GM19240 (cell line): ENCODE measurements around the gene SPA17.

Experiments
- DNase-seq: peaks from one replicate; pipeline ENCODE4 v3.0.0; 2011; ENCODE audit warnings: low spot score; ENCODE audit not compliant: insufficient read length

Gene SPA17

DNA sequence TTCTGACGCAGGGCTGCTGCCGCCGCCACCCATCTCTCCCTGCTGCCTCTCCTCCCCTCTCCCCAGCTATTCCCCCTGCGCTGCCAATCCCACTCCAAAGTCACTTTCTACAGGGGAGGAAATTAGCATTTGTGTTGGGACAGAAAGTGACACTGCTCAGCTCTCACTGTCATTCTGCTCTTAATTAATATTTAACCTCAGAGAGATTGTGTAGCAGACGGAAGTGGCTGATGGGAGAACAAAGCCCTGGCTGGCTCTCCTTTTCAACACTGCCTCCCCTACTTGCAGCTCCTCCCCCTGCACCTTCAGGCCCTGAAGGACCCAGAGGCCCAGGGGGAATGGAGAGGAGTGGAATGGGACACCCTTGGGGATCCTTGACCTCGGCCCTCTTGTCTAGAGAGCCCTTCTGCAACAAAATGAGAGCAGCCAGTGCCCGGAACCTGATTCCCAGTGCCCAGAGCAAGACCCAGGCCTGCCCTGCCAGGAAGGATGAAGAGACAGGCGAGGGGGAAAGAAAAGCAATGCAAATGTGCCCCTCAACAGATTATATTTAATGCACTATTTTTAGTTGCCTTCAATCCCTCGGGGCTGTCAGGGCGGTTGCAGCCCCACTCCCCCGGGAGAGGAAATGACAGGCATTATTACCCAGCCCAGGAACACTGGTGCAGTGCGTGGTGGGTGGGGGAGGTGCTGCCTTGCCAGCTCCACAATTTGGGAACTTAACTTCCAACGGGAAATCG, 51.4 kb downstream of the SPA17 start:
- no peak for DNase-seq

DNA sequence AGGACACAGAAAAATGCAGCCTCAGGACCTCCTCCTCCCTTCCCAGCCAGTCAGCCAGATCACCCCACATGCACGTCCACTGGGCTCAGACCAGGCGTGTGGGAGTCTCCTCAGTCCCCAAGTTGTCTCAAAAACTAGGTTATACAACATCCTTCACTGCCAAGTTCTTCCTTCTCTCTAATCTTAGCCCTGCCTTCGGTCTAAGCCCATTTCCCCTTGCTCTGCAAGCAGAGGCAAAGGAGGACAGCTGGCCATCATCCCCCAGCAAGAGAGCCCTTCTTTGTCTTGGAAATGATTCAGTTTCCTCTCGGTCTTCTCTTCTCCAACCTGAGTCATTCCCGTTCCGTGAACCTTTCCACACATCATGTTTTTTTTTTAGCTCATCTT, 52.0 kb downstream of the SPA17 start:
- DNase-seq: no peak

- no peak for DNase-seq
Observed at GRCh38 chr11:124727474-124727873, 53.8 kb downstream of the SPA17 start.

DNA sequence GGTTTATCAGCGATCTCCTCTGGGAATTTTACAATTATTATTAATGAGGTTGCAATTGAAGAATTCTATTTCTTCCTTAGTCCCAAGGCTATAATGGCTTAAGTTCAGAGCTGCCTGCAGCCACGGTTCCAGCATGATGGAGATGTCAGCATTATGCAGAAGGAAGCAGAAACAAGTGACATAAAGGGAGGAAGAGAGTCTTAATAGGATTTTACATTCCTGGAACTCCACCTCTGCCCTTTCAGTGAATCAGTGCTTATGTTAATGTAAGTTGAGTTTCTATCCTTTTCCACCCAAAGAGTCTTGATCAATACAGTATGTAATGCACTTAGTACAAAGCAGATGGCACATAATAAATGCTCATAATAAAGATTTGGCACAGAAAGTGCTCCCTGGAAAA, 54.4 kb downstream of the SPA17 start:
- no peak for DNase-seq

DNA sequence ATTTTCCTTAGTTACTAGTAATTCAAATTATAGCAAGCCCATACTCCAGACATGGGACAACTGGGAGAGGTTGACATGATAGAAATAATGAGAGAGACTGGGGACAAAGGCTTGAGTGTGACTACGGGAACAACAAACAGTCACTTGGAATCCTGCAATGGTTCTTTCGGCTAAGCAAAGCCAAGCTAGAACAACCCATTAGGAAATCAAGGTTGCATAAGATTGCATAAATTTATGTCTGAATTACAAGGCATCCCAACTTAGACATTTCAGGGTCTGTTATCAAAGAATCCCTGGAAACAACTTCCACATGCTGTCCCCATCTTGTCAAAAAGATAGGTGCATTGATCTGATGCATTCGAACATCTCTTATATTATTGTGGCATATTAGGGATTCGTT, 55.9 kb downstream of the SPA17 start:
- no peak for DNase-seq

- no peak for DNase-seq
Observed at GRCh38 chr11:124732230-124732629, 58.5 kb downstream of the SPA17 start.

GRCh38 chr11:124736736-124737135, 63.0 kb downstream of the SPA17 start:
- no peak for DNase-seq

- DNase-seq: no peak
Observed at GRCh38 chr11:124737638-124738305, 64.1 kb downstream of the SPA17 start.

- DNase-seq: no peak
Observed at GRCh38 chr11:124738713-124739478, 65.2 kb downstream of the SPA17 start.

GRCh38 chr11:124739479-124740276, 66.0 kb downstream of the SPA17 start, which contains the start of gene NRGN:
Gene NRGN (plus strand): TSS chr11:124739942. CDS start chr11:124740085, 143 bp downstream.
- DNase-seq: peak; percentile 93

- no peak for DNase-seq
Observed at GRCh38 chr11:124740277-124740882, 66.7 kb downstream of the SPA17 start.

DNA sequence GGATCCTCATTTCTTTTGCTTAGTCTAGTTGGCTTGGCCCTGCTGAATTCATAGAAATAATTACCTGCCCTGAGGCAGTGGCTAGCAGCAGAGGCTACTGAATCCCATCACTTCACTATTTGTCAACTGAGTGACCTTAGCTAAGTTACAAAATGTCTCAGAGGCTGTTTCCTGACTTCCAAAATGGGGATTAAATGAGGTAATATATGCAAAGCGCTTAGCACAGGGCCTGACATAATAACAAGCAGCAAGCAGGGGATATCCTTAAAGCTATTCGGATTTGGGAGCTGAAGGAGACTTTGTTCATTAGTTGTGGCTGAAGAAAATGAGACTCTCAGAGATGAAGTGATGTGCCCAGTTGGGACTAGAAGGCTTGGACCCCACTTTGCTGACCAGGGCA, 68.9 kb downstream of the SPA17 start:
- DNase-seq: no peak

- DNase-seq: no peak
Observed at GRCh38 chr11:124743050-124743449, 69.3 kb downstream of the SPA17 start.

GRCh38 chr11:124745270-124745834, 71.6 kb downstream of the SPA17 start:
- DNase-seq: no peak

GRCh38 chr11:124745835-124746620, 72.3 kb downstream of the SPA17 start:
- DNase-seq: no peak

- peak; percentile 98 for DNase-seq
Observed at GRCh38 chr11:124746621-124747243, 73.0 kb downstream of the SPA17 start.
